DMS153 treated with DMSO at 0.1 percent for 48 hours (cell line): ENCODE data around the gene GPX2.

Experiments
- DNase-seq: peaks from one replicate; lab custom pipeline; 2025; ENCODE audit not compliant: unreplicated experiment; lab: John Stamatoyannopoulos, UW

The GPX2 gene

DNA sequence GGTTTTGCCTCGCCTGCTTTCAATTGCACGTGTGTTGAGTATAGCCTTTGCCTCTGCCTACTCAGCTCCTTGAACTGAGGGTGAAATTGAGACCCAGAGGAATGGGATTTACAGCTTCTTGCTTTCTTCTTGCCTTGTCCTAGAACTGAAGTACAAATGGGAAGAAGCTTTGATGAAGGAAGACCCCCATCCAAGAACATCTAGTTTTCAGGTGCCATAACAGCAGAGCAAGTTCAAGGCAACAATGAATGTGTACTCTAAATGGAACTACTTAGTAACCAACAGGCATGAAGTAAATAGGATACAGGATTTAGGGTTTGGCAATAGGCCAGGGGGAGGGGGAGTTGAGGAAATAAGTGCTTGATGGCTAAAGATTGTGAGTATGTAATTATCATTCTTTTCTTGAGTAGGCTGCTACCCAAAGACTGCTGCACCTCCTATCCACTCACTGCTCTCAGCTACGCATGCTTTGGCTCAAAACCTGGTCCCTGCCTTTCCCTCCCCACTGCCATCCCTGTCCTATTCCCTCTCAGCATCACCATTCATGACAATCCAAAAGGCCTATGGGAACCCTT, 2.1 kb downstream of the GPX2 start:
- DNase-seq = no peak

GRCh38 chr14:64939817-64940190, 2.7 kb downstream of the GPX2 start:
- no peak for DNase-seq

- DNase-seq = no peak
Observed at GRCh38 chr14:64938972-64939816, 3.4 kb downstream of the GPX2 start.

GRCh38 chr14:64937821-64938193, 4.7 kb downstream of the GPX2 start:
- no peak for DNase-seq

GRCh38 chr14:64937171-64937820, 5.2 kb downstream of the GPX2 start:
- DNase-seq = no peak

DNA sequence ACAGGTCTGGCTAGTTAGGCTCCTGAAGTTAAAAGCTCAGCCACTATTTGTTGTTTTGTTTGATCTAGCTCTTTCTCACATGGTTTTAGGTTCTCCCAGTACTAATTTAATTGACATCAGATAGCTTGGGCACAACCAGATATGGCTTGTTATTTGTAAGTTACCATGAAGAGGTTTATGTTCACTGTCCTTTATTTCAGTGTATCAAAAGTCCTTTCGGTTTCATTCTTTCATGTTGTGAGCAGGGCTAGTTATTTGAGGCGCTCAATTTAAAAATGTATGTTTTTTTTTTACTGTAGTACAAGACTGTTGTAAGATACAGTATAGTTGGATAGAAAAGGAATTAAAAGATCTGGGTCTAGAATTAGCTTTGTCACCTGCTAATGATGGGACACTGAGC, 7.0 kb downstream of the GPX2 start:
- DNase-seq = no peak

- DNase-seq = no peak
Observed at GRCh38 chr14:64934338-64934929, 8.1 kb downstream of the GPX2 start.

DNA sequence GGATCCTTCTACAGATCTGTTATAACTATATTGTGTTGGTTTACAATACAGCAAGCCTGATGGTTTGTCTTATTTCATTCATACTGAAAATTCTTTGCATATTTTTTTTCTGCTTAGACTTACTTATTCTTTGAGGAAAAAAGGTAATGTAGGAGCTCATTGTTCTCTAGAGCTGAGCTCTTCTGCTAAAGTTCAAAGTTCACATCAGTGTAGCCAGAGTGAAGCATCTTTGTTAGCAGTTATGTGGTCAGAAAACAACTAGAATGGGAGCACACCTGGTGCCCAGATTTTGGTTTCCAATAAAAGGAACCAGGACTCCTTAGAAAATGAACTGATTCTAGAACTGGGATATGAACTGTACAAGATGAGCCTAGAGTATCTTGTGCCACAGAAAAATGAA, 10.3 kb downstream of the GPX2 start:
- no peak for DNase-seq

DNA sequence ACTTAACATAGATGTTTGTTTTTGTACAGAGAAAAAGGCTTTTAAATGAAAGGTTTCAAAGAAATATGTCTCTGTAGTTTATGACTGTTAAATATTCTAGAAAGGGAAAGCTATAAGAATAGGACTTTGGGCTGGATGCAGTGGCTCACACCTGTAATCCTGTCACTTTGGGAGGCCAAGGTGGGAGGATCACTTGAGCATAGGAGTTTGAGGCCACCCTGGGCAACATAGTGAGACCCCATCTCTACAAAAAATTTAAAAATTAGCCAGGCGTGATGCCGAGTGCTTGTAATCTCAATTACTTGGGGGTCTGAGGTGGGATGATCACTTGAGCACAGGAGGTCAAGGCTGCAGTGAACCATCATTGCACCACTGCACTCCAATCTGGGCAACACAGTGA, 11.4 kb downstream of the GPX2 start:
- no peak for DNase-seq

DNA sequence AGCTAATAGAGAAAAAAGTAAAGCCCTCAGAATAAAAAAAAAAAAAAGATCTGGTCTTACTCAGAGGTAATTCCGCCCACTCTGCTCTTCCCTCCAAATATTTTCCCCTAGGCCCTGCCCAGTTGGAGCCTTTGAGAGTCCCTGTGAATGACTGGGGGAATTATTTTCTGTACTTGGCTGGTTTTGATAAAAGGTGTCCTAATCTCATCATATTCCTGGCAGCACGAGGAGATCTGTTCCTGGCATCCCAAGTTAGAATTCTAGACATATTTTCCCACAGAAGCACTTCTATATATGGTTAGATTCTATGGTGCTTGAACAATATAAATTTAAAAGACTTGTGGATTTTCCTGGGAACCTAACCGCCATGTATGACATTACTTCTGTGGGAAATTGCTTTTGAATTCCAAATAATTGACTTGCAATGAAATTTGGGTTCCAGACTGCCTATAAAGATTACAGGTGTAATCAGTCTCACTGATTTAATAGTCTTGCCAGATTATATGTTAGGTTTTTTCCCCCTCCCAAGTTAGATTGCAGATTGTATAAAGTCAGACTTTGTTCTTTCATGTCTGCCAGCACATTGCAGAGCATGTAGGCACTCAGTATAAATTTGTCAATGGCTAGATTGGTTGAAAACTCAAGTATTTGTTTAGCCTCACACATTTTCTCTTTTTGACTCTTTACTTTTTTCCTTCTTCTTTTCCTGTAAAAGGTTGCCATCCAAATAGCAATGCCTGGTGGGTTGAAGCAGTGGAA, 12.3 kb downstream of the GPX2 start:
- DNase-seq = no peak

- DNase-seq = no peak
Observed at GRCh38 chr14:64929014-64929359, 13.6 kb downstream of the GPX2 start.

DNA sequence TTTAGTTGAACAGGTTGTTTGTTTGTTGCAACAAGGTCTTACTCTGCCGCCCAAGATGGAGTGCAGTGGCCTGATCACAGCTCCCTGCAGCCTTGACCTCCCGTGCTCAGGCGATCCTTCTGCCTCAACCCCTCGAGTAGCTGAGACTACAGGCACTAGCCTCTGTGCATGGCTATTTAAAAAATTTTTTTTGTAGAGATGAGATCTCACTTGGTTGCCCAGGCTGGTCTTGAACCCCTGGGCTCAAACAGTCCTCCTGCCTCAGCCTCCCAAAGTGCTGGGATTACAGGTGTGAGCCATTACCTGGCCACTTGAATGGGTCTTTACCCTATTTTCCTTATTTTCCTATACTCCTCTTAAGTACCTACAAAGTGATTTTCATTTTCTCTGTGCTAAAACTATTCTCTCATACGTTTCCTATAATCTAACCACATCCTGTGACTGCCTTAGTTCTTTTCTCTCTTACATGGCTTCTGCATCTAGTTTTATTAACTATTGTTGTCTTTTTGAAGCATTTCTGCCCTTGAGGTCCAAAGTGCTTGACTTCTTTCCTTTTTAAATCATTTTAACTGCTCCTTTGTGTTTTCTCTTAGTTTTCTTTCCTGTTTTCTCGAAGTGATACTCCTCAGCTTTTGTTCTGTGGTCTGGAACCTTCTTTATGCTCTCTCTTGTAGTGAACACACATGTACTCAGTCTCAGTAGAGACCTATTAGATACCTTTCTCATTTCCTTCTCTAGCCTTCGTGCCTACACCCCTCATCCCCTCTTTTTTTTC, 14.1 kb downstream of the GPX2 start:
- no peak for DNase-seq

DNA sequence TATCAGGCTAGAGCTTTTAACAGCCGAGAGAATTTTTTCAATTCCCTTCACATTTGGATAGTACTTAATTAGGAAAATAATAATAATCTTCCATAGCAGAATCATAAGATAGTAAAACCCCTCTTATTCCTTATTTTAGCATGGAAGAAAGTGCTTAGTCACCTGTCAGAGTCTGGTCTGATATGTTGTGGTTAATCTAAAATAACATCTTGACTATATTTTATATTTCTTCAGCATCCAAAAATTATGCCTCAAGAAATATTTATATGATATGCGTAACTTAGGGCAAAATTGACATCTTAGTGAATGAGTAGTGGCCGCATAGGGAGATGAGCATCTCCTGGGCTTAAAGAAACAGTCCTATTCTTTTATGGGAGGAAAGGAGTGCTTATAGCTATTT, 15.5 kb downstream of the GPX2 start:
- DNase-seq = no peak

GRCh38 chr14:64926398-64926995, 16.0 kb downstream of the GPX2 start:
- DNase-seq = no peak

DNA sequence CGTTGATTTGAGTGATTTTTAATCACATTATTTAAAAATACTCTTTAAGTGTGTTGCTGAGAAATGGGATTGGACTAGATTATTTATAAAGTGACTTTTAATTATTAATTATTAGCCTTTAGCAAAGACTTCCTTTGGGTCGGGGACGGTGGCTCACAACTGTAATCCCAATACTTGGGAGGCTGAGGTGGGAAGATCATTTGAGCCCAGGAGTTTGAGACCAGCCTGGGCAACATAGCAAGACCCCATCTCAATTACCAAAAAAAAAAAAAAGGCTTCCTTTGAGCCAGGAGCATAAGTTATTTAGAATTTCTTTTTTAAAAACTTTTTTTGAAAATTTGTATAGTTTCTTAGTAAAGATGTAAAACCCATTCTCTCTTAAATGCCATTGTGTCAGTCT, 19.5 kb downstream of the GPX2 start:
- no peak for DNase-seq

DNA sequence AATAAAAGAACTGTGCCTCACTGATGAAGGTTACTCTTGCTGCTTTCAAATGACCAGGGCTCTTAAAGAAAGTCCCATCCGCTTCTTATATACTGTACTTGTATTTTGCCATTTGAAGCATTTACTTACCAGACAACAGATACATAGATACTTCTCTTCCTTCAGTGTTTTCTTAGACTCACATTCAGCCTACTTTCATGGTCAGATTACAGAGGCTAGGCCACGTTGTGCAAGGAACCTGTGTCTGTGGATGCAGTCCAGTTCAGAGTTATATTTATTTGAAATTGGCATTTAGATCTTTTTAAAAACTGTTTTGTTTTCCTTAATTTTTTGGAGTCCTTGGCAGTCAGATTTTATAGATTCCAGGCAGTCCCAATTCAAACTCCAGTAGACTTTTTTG, 22.1 kb downstream of the GPX2 start:
- DNase-seq = no peak

DNA sequence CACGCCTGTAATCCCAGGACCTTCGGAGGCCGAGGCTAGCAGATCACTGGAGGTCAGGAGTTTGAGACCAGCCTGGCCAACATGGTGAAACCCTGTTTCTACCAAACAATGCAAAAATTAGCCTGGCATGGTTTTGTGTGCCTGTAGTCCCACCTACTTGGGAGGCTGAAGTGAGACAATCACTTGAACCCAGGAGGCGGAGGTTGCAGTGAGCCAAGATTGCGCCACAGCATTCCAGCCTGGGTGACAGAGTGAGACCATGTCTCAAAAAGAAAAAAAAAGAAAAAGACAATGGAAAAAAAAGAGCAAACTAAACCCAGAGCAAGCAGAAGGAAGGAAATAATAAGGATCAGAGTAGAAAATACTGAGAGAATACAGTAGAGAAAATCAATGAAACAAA, 22.9 kb downstream of the GPX2 start:
- no peak for DNase-seq

GRCh38 chr14:64919215-64919614, 23.3 kb downstream of the GPX2 start:
- DNase-seq = no peak

- no peak for DNase-seq
Observed at GRCh38 chr14:64918216-64918615, 24.3 kb downstream of the GPX2 start.

GRCh38 chr14:64915797-64916196, 26.7 kb downstream of the GPX2 start:
- DNase-seq = no peak
